Omental fat pad (tissue), 4 donors: ENCODE data around the gene EPHB2. TPM values are rescaled to one million over a fixed set of nuclear protein-coding genes. Genes with fewer than 3 reads are reported as not detected.

ENCODE experiments used
- ATAC-seq: fragments of 150-250 bp; one replicate; pipeline ENCODE4 v1.9.1; 2016; ENCODE audit warnings: mild to moderate bottlenecking, moderate library complexity; ENCODE audit not compliant: low FRiP score
- DNase-seq: peaks from one replicate; pipeline ENCODE4 v3.0.0-alpha.2; 2019; ENCODE audit warnings: low spot score
- total RNA-seq, 4 donors: library from RNA; depleted of rRNA; stranded (reverse); fragments of >200 nt; gene quantifications; one replicate each; pipeline ENCODE4 v1.1.0, GENCODE V29; 2016
- TF ChIP-seq, protein P1 (sequence below), 3 donors: fragments of 450-650 bp; IDR thresholded peaks; one replicate each; pipeline ENCODE4 v1.5.1; 2016 to 2017; ENCODE audit warnings: antibody characterized with exemption in 3 of 3, mild to moderate bottlenecking in 3 of 3, moderate library complexity in 2 of 3

The EPHB2 gene
- total RNA-seq, 4 donors from 2014 or later: 3.5 to 5.5 (median 4.7) TPM

DNA sequence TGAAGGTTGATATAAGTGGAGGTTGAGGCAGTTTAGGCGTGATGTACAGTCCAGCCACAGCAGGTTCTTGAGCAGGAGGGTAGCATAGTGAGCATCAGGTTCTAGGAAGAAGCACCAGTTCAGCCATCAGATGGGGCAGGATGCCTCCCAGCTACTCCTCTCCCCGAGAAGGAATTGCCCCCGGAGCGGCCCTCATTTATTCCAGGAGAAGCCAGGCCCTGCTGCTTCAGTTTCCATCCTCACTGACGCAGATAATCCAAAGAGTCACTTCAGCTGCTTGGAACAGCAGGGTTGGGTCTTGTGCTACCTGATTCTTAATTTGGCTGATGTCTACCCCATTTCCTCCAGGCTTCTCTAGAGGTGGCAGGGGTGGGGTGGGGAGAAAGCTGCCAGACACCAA, 207.3 kb downstream of the EPHB2 start:
- TF ChIP-seq, protein P1, sequence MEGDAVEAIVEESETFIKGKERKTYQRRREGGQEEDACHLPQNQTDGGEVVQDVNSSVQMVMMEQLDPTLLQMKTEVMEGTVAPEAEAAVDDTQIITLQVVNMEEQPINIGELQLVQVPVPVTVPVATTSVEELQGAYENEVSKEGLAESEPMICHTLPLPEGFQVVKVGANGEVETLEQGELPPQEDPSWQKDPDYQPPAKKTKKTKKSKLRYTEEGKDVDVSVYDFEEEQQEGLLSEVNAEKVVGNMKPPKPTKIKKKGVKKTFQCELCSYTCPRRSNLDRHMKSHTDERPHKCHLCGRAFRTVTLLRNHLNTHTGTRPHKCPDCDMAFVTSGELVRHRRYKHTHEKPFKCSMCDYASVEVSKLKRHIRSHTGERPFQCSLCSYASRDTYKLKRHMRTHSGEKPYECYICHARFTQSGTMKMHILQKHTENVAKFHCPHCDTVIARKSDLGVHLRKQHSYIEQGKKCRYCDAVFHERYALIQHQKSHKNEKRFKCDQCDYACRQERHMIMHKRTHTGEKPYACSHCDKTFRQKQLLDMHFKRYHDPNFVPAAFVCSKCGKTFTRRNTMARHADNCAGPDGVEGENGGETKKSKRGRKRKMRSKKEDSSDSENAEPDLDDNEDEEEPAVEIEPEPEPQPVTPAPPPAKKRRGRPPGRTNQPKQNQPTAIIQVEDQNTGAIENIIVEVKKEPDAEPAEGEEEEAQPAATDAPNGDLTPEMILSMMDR (IDR thresholded peaks at IDR 0.05): no peak
- DNase-seq (no peak), ATAC-seq (no peak)

DNA sequence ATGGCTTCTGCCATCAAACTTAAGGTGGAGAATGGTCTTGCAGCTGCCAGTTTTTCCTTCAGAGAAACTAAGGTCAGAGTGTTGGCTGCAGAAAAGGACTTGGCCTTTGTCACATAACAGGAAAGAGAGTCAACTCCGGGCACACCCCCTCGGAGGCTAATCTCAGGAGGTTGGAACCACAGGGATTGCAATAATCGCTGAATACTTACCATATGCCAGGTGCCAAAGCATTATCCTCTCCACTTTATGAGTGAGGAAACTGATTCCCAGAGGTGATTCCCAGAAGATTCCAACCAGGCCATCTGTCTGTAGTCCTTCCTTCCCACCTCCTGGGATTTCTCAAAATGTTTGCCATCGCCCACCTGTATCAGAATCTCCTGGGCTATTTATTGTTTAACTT, 208.0 kb downstream of the EPHB2 start:
- TF ChIP-seq, protein P1 (IDR thresholded peaks at IDR 0.05): no peak
- DNase-seq (no peak), ATAC-seq (no peak)

DNA sequence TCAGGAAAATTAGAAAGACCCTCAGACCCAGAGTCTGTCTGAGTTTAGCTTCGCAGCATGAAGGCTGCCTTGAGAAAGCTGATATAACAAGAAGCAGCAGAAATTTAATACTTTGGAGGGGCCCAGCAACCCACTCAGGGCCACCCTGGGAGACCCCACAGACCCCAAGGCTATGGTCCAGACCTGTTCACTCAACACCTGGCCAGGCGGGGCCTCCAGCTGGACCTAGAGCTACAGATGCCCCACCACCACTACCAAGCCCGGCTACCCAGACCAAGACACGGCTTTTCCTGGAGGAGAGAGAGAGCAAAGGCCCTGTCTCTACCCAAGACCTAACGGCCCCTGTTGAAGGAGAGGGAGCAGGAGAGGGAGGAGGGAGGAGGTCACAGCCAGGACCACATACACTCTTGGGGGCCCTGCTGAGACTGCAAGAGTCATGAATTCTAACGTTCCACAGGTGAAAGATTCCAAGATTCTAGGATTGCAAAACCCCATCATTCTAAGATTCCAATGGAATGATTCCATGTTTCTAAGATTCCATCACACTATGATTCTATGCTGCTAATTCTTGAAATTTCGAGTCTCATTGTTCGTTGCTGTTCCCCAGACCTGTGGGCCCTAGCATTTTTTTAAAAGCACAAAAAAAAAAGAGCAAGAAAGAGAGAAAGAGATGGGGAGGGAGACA, 208.8 kb downstream of the EPHB2 start:
- ATAC-seq (no peak), DNase-seq (no peak)
- TF ChIP-seq, protein P1 (IDR thresholded peaks at IDR 0.05): no peak

DNA sequence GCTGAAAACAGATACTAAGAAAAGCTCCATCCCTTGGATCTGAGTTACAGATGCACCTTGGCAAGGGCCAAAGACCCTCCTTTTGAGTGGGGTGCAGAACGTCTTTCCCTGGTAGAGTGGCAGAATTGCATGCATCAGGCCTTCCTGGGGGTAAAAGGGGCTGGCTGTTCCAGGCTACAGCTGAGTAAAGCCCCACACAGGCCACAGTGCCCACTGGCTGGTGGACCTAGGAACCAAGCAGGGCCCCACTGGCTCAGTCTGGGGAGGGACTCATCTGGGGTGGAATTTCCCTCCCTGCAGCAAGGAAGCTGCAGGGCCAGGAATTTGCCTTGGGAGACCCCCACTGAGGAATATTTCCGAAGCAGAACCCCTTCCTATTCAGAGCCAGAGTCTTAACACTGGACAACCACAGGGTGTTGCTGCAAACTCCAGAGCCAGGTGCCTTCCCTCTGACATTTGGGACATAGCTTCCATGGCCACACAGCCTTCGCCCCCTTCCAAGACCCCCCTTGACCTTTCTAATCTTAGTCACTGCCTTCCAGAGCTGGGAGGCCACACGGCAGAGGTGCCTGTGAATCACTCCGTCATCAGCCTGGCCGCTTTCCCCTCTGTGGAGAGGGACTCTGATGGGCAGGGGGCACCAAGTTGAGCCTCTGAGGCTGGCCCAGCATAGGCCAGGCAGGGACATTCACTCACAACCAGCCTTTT, 209.5 kb downstream of the EPHB2 start:
- TF ChIP-seq, protein P1 (IDR thresholded peaks at IDR 0.05): no peak
- no peak for DNase-seq
- ATAC-seq: no peak

DNA sequence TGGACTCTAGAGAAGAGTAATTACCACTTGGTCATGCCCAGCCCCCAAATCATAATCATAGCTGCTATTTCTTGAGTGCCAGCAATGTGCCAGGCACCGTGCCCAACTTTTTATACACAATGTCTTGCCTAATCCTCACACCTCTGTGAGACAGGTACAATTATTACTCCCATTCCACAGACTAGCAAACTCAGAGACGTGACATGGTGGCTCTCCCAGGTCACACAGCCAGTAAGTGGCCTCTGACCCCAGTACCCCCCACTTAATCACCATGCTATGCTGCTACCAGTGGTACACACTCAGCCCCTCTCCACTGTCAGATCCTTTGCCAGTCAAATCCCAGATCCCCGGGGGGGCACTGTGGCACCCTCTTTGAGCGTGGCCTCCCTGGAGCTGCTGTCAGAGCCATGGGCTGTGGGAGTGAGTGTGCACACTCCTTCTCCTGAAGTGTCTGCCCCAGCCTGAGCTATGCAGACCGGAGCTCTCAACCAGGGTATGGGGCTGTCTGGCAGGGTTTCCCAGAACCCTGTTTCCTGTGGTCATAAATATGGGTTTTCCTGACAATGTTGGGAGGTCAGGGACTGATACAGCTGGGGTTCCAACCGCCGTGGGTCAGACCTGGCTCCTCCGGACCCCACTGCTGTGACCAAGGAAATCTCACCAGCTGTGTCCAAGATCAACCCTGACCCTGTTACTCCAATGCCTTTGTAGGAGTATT, 210.3 kb downstream of the EPHB2 start:
- no peak for DNase-seq
- TF ChIP-seq, protein P1 (IDR thresholded peaks at IDR 0.05): no peak

DNA sequence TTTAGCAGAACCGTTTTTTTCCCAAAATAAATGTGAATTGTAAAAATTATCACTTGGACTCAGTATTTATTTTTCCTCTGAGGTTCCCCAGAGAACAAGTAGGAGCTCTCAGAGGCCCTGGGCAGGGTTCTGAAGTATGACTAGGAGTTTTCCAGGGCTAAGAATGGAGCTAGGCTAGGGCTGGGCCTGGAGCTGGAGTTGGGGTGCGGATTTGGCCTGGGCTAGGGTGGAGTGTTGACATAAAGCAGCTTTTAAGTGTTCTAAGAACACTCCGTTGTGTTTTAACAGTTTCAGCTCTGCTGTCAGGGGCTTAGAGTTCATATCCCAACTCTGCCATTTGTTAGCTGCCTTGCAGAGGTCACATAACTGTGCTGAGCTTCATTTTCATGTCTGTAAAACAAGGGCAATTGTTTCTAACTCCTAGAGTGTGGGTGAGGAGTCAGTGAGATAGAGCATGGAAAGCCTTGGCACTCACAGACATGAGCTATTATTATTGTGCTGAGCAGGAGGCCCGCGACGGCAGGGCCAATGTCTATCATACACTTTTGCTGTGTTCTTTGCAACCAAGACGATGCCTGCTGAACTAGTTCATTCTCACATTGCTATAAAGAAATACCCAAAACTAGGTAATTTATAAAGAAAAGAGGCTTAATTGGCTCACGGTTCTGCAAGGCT, 210.9 kb downstream of the EPHB2 start:
- DNase-seq: no peak
- TF ChIP-seq, protein P1 (IDR thresholded peaks at IDR 0.05): no peak
- no peak for ATAC-seq

More for the DNA sequence above, 210.3 kb downstream of the EPHB2 start:
- no peak for ATAC-seq
